PC-3 (cell line): ENCODE measurements around the gene MRPL20.

Experiments
- EZH2 ChIP-seq: fragments of 300-600 bp; sonication (generic); IDR thresholded peaks from one replicate; pipeline ENCODE4 v1.6.1; 2017; ENCODE audit warnings: antibody characterized with exemption, mild to moderate bottlenecking, low read length; ENCODE audit not compliant: unreplicated experiment
- TF ChIP-seq, protein P1 (sequence below): fragments of 300-600 bp; sonication (generic); conservative IDR thresholded peaks from 2 replicates; pipeline ENCODE4 v1.5.1; 2017; ENCODE audit warnings: antibody characterized with exemption, low read depth, mild to moderate bottlenecking, low read length

DNA sequence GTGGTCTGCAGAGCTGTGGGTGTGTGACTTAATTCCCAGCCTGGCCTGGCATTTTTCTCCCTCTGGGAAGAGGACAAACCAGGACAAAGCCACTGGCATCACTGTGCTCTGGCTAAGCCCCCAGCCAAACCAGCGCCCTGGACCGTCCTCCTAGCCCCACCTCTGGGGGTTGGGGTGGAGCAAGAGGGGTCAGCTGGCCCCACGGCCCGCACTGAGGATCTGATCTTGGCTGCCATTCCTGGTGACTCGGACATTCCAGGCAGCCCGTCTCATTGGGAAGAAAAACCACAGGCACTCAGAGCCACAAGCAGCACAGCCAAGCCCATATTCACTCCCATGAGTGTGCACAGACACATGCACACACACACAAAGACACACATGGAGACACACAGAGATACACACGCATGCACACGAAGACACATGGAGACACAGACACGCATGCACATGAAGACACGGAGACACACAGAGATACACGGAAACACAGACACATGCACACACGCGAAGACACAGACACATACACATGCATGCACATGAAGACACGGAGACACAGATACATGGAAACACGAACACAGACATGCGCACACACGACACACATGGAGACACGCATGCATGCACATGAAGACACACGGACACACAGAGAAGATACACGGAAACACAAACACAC, 46.5 kb downstream of the MRPL20 start:
- TF ChIP-seq, protein P1, sequence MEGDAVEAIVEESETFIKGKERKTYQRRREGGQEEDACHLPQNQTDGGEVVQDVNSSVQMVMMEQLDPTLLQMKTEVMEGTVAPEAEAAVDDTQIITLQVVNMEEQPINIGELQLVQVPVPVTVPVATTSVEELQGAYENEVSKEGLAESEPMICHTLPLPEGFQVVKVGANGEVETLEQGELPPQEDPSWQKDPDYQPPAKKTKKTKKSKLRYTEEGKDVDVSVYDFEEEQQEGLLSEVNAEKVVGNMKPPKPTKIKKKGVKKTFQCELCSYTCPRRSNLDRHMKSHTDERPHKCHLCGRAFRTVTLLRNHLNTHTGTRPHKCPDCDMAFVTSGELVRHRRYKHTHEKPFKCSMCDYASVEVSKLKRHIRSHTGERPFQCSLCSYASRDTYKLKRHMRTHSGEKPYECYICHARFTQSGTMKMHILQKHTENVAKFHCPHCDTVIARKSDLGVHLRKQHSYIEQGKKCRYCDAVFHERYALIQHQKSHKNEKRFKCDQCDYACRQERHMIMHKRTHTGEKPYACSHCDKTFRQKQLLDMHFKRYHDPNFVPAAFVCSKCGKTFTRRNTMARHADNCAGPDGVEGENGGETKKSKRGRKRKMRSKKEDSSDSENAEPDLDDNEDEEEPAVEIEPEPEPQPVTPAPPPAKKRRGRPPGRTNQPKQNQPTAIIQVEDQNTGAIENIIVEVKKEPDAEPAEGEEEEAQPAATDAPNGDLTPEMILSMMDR, result no peak
- TF ChIP-seq EZH2, result no peak
